ENCODE measurements around the gene SLC6A18.

SLC6A18 gene

DNA sequence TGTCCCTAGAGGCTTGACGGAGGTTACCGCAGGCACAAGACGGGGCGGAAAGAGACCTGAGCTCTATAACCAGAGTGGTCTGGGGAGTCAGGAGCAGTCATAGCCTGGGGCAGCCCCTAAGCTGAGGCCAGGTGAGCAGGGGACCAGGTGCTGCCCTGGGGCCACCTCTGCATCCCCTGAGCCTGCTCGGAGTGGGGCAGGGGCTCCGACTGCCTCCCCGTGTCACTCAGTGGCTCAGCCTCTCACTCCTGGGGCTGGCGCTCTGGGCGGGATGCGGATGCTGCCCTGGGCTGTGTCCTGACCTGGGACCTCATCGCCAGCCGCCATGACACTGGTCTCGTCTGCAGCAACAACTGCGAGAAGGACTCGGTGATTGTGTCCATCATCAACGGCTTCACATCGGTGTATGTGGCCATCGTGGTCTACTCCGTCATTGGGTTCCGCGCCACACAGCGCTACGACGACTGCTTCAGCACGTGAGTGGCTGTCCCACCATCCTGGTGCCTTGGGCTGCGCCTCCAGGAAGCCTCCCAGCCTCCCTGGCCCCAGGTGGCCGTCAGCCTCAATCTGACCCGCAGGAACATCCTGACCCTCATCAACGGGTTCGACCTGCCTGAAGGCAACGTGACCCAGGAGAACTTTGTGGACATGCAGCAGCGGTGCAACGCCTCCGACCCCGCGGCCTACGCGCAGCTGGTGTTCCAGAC, 8.8 kb upstream of the SLC6A18 start:
- TF ChIP-seq, protein P1, sequence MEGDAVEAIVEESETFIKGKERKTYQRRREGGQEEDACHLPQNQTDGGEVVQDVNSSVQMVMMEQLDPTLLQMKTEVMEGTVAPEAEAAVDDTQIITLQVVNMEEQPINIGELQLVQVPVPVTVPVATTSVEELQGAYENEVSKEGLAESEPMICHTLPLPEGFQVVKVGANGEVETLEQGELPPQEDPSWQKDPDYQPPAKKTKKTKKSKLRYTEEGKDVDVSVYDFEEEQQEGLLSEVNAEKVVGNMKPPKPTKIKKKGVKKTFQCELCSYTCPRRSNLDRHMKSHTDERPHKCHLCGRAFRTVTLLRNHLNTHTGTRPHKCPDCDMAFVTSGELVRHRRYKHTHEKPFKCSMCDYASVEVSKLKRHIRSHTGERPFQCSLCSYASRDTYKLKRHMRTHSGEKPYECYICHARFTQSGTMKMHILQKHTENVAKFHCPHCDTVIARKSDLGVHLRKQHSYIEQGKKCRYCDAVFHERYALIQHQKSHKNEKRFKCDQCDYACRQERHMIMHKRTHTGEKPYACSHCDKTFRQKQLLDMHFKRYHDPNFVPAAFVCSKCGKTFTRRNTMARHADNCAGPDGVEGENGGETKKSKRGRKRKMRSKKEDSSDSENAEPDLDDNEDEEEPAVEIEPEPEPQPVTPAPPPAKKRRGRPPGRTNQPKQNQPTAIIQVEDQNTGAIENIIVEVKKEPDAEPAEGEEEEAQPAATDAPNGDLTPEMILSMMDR (IDR thresholded peaks at IDR 0.05; ENCODE audit: low read depth, low read length, missing control alignments) = no peak
- no peak overlapping the region for H3K4me3 ChIP-seq (ENCODE audit: low read depth, low read length)
- DNase-seq (ENCODE audit: low read depth) = no peak

DNA sequence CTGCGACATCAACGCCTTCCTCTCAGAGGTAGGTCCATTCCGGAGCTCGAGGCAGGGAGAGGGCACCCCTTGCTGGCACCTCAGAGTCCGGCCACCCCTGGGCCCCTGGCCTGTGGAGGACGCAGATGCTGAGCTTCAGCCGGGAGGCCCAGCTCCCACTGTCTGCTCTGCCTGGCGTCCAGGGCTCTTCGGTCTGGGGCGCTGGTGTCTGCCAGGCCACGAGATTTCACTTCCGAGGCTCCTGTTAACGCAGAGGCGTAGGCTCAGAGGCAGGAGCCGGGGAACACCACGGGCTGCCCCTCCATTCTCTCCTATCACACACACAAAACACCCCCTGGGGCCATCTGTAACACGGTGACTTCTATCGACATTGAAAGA, 8.3 kb upstream of the SLC6A18 start:
- TF ChIP-seq, protein P1 (IDR thresholded peaks at IDR 0.05; ENCODE audit: low read depth, low read length, missing control alignments) = no peak
- no peak overlapping the region for H3K4me3 ChIP-seq (ENCODE audit: low read depth, low read length)
- DNase-seq (ENCODE audit: low read depth) = no peak

DNA sequence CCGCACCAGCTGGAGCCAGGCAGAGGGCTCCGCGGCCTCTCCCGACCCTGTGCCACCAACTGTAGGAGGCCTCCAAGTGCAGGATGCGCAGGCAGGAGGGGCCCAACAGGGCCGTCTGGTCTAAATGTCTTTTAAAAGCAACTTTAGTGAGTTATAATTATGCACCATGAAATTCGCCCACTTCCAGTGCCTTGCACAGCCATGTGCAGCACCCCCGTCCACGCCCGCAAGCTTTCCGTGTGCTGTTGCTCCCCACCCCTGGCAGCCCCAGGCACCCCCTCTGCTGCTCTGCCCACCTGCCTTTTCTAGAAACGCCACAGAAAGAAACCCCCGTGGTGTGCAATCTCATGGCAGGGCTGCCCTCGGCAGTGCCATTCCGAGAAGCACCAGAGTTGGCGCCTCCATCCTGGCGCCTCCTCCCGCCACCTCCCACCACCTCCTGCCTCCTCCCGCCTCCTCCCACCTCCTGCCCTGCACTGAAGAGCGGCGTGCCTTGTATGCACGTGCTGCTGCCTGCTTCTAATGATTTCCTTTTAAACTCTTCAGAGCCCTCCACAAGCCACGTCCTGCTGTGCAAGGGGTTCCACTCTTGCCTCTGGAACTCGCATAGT, 7.5 kb upstream of the SLC6A18 start:
- no peak overlapping the region for H3K4me3 ChIP-seq (ENCODE audit: low read depth, low read length)
- TF ChIP-seq, protein P1 (IDR thresholded peaks at IDR 0.05; ENCODE audit: low read depth, low read length, missing control alignments) = no peak
- no peak for DNase-seq (ENCODE audit: low read depth)

DNA sequence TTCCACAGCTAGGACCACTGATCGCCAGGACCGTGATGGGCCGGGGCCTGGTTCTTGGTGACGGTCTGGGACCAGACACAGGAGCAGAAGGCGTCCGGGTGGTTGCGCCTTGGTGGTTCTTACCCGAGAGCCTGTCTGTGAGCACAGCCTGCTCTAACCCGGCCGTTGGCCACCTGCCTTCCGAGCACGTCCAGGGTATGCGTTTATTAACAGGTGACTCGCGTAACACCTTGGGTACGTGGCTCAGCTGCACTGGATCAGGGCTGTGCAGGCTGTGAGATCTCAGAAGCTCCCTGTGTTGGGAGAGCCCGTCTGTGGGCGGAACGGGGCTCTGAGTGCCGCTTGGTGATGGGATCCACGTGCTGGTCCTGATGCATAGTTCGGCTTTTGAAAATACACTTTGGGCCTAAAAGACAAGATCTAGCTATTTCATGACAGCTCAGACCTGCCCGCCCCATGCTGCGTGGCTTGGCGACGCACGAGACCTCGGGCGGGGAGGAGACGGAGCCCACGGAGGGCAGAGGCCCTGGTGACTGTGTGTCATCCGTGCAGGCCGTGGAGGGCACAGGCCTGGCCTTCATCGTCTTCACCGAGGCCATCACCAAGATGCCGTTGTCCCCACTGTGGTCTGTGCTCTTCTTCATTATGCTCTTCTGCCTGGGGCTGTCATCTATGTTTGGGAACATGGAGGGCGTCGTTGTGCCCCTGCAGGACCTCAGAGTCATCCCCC, 6.7 kb upstream of the SLC6A18 start:
- no peak for DNase-seq (ENCODE audit: low read depth)
- no peak overlapping the region for H3K4me3 ChIP-seq (ENCODE audit: low read depth, low read length)
- TF ChIP-seq, protein P1 (IDR thresholded peaks at IDR 0.05; ENCODE audit: low read depth, low read length, missing control alignments) = no peak

DNA sequence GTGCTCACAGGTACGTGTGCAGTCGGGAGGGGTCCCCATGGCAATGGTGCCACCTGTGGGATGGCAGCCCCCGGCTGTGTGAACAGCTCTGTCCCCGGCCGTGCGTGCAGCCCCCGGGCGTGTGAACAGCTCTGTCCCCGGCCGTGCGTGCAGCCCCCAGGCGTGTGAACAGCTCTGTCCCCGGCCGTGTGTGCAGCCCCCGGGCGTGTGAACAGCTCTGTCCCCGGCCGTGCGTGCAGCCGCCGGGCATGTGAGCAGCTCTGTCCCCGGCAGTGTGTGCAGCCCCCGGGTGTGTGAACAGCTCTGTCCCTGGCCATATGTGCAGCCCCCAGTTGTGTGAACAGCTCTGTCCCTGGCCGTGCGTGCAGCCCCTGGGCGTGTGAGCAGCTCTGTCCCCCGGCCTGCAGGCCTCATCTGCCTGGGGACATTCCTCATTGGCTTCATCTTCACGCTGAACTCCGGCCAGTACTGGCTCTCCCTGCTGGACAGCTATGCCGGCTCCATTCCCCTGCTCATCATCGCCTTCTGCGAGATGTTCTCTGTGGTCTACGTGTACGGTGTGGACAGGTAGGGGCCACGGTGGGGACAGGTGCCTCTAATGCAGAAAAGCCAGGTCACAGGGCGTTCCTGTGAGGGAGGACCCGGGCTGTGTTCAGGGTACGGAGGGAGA, 5.9 kb upstream of the SLC6A18 start:
- no peak for DNase-seq (ENCODE audit: low read depth)
- TF ChIP-seq, protein P1 (IDR thresholded peaks at IDR 0.05; ENCODE audit: low read depth, low read length, missing control alignments) = no peak
- H3K4me3 ChIP-seq (ENCODE audit: low read depth, low read length) = no peak overlapping the region

DNA sequence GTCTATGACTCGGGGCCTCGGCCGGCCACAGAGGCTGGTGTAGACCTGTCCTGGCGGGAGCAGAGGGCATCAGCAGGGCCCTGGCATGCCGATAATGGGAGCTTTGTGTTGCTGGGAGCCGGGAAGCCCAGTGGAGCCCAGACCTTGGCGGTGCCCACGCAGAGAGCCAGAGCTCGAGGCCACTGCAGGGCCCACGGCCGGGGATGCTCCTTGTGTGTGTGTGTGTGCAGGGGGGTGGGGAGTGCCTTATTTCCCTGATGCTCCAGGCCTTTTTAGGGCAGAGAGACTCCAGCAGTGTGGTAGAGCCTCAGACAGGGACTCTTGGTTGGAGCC, 5.4 kb upstream of the SLC6A18 start:
- no peak for DNase-seq (ENCODE audit: low read depth)
- H3K4me3 ChIP-seq (ENCODE audit: low read depth, low read length) = no peak overlapping the region
- TF ChIP-seq, protein P1 (IDR thresholded peaks at IDR 0.05; ENCODE audit: low read depth, low read length, missing control alignments) = no peak

All from GM12864 (cell line).